KG1 (cell line): ENCODE measurements around the gene RBM47.
"Not testable (repeated sequence)": the region's sequence is repeated elsewhere in the genome, so short reads cannot be mapped to it uniquely, and the experiment has no call there.

Experiments used
- DNase-seq: peaks from one replicate; lab custom pipeline; 2025; lab: John Stamatoyannopoulos, UW

Gene RBM47

GRCh38 chr4:40526741-40527140, 102.9 kb downstream of the RBM47 start:
- no peak for DNase-seq

DNA sequence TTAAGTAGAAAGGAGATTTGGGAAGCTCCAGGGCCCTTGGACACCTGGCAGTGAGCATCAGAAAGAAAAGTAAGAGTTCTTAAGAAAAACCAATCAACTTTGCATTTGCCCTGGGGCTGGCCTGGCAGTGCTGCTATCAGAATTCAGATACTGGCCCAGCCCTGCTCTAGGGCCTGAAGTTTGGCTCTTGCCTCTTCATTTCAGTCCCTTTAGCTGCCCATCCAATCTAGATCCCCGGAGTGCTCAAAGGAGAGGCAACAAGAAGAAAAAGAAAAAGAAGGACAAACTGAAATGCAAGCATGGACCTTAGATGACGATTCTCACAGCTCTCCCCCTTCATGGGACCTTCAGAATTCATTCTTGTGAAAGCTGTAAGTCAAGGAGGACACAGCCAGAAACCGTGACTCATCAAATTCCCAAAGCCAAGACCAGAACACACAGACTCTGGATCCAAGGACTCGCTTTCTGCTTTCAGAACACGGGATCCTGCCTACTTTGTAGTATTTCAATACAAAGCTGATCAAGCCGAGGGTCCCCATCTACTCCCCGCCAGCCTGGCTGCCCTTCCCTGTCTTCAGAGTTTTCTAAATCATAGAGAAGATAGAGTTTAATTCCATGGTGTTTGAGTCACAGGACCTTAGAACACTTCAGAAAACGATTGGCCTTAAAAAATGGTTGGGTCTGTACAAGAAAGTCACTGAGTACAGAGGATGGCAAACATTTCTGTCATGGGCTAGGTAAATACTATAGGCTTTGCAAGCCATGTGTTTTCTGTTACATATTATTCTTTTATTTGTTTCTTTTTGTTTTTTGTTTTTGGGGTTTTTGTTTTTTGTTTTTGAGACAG, 103.7 kb downstream of the RBM47 start:
- DNase-seq, result no peak

DNA sequence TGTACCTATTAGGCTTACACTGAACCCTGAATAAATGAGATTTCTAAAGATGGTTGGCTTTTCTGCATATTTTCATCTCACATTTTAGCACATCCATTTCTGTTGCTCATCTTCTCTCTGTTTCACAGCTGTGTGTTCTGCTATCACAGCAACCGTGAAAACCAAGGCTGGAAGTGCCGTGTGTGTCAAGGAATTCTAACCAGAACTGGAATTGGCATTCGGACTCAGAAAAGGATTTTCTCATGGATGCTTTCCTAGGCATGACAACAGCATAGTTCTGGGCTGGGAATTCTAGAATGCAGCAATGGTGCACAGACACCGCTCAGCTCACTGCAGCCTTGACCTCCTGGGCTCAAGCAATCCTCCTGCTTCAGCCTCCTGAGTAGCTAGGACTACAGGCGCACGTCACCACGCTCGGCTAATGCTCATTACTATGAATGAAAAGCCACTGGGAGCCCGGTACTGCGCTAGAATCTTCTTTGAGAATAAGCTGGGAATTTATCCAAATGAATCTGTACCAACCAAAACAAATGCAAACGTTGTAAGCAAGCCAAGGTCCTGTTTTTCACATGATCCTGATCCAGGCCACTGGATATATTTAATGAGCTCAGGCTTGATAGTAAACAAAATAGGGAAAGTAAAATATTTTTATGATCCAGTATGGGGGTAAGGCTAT, 105.2 kb downstream of the RBM47 start:
- DNase-seq, result no peak

DNA sequence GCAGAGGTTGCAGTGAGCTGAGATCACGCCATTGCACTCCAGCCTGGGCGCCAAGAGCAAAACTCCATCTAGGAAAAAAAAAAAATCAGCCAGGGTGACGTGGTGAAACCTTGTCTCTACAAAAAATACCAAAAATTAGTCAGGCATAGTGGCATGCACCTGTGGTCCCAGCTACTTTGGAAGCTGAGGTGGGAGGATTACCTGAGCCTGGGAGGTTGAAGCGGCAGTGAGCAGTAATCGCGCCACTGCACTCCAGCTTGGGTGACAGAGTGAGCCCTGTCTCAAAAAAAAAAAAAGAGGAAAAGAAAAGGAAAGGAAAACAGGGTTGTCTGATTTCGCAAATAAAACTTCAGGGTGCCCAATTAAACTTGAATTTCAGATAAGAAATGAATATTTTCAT, 106.1 kb downstream of the RBM47 start:
- DNase-seq, result no peak

DNA sequence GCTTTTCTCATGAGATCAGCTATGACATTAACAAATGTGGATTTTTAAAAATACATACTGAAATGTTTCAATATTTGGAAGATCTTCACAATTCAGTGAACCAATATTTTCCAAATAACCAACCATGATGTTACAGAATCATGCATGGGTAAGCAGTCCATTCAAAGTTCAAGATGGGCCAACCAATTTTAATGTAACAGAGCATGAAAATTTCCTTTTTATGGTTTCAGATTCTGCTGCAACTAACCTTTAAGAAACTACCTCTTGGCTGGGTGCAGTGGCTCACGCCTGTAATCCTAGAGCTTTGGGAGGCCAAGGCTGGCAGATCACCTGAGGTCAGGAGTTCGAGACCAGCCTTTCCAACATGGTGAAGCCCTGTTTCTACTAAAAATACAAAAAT, 107.7 kb downstream of the RBM47 start:
- no peak for DNase-seq

DNA sequence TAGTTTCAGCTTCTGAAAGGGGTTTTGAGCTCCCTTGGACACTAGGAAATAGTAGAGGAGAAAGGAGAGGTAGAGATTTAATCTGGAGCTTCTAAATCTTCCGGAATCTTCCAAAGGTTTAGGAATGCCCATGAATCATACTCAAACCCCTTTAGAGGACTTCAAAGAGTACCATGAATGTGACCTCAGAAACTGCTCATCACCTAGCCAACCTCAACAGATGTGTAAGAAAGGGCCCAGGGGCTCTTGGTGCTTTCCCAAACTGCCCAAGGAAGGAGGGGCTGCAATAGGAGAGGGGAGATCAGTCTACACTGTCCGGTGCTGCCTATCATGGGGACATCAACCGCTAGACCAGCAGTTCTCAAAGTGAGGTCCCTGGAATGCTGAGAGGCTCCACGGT, 109.1 kb downstream of the RBM47 start:
- DNase-seq, result no peak

DNA sequence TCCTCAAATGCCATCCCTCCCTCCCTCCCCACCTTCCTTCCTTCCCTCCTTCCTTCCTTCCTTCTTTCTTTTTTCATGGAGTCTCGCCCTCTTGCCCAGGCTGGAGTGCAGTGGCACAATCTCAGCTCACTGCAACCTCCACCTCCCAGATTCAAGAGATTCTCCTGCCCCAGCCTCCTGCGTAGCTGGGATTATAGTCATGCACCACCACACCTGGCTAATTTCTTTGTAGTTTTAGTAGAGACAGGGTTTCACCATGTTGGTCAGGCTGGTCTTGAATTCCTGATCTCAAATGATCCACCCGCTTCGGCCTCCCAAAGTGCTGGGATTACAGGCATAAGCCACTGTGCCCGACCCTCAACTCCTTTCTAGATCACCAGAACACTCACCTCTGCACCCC, 112.6 kb downstream of the RBM47 start:
- not testable (repeated sequence) for DNase-seq

GRCh38 chr4:40516651-40517050, 113.0 kb downstream of the RBM47 start:
- DNase-seq, result no peak

GRCh38 chr4:40515398-40516293, 114.0 kb downstream of the RBM47 start:
- no peak for DNase-seq

DNA sequence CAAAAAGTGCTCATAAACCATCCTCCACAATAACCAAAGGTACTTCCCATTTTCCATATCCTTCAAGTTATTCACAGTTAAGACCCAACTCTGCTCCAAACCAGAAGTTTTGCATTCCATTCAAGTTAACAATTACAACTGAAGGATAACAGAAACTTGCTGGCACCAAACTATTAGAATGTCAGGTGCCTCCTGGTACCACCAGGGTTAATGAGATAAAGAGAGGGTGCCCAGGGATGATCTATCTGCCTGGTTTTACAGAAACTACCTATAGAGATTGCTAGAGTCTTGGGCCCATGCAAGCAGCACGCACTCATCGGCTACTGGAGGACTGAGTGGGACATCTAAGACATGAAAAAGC, 114.6 kb downstream of the RBM47 start:
- DNase-seq, result no peak

DNA sequence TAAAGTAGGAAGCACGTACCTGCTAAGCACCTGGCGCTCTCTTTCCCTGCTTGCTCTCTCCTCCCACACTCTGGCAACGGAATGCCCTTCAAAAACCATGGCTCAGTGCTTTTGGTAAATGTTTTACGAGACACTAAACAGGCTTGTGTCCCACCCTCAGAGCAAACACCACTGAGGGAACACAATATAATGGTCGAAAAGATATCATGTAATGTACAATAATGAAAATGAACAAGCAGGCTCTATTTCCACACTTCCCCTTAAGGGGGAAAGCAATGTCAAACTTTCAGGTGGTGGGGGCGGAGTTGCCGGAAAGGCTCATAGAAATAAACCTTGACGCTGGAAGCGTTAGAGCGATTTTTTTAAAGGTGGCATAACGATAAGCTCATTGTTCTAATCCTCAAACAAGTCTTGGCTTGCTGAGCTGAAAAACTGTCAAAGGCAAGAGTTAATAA, 115.1 kb downstream of the RBM47 start:
- no peak for DNase-seq

GRCh38 chr4:40511036-40511614, 118.5 kb downstream of the RBM47 start:
- no peak for DNase-seq

- DNase-seq, result no peak
Measured at GRCh38 chr4:40507977-40508376, 121.7 kb downstream of the RBM47 start.

GRCh38 chr4:40506492-40506891, 123.2 kb downstream of the RBM47 start:
- DNase-seq, result no peak

GRCh38 chr4:40506066-40506465, 123.6 kb downstream of the RBM47 start:
- DNase-seq, result no peak

DNA sequence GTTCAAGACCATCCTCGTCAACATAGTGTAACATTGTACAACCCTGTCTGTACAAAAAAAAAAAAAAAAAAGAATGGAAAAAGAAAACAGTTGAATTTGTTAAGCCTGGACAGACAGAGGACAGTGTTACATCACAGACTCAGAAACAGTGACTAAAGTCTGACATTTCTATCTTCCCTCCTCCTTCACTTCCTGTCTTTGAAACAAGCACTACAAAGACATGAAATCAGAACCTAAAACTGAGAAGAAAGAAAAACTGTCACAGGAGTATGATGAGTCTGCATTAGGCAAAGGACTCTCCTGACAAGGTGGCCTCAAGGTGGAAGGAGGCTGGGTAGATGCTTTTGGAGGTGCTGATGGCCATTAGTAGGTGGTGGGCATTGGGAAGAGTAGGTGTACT, 126.7 kb downstream of the RBM47 start:
- no peak for DNase-seq

- DNase-seq, result no peak
Measured at GRCh38 chr4:40502220-40502619, 127.4 kb downstream of the RBM47 start.

- no peak for DNase-seq
Measured at GRCh38 chr4:40500781-40501180, 128.9 kb downstream of the RBM47 start.

DNA sequence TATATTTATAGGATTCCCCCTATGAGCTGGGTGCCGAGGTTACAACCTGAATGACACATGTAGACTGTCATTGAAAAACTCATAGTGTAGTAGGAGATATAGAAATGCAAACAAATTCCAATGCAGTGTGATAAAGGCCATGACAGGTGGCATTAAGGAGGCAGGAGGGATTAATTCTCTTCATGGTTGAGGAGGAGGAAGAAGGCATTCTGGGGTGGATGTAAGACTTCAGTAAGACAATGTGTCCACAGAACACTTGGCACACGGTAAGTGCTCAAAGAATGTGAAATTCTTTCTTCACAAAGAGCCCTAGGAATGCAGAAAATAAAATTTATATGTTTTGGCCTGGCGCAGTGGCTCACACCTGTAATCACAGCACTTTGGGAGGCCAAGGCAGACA, 136.5 kb downstream of the RBM47 start:
- no peak for DNase-seq

DNA sequence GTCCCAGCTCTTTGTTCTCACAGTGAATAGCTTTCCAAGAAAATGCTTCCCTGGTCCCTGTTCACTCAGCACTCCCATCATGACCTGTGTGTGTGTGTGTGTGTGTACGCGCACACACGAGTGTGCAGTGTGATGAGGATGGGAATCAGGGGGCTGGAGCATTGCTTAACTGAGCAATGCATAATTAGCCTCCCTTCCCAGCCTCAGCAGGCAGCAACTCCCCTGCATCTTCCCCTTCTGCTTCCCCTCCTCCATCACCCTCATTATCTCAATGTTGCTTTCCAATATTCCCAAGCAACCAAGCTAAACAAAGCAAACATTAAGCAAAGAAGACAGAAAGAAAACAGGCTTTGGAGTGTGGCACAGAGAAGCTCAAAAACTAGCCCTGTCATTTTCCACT, 137.0 kb downstream of the RBM47 start:
- DNase-seq, result no peak

GRCh38 chr4:40490481-40490880, 139.2 kb downstream of the RBM47 start:
- DNase-seq, result no peak

DNA sequence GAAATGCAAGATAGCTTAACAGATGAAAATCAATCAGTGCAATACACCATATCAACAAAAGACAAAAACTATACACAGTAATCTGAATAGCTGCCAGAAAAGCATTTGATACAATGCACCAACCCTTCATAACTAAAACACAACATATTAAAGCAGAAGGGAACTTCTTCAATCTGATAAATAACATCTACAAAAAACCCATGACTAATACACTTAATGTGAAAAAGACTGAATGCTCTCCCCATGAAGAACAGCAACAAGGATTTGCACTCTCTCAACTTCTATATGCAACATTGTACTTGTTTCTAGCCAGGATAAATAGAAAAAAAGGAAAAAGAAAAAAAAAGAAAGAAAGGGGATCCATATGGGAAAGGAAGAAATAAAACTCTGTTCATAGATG, 139.7 kb downstream of the RBM47 start:
- DNase-seq, result no peak
